ENCODE data around the gene PDGFD.

The PDGFD gene

DNA sequence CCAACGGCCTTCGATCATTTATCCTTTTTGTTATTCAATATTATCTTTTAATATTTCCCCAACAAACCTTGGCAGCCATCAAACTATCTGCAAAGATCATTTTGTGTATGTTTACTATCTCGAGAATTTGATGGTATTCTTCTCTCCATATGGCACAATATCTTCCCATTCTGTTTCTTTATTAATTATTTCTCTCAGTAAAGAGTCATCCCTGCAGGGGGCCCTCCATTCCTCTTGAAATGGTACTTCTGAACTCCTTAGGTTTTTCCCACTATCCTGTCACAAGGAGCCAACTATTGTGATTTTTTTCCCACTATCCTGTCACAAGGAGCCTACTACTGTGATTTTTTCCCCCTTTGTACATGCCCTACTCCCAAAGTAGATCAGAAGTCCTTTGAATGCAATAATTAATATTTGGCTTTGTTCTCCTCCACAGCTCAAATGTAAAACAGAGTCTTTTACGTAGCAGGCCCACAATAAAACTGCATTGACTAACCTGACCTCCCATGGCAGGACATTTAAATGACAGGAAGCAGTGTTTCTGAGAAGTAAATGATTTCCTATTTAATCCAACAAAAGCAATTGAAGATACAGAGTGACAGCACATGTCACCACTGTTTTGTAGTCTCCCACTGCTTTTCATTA, 43.3 kb downstream of the PDGFD start:
- no peak overlapping the region for H3K4me3 ChIP-seq (ENCODE audit: control insufficient read depth, low read depth, low read length)
- TF ChIP-seq, protein P1, sequence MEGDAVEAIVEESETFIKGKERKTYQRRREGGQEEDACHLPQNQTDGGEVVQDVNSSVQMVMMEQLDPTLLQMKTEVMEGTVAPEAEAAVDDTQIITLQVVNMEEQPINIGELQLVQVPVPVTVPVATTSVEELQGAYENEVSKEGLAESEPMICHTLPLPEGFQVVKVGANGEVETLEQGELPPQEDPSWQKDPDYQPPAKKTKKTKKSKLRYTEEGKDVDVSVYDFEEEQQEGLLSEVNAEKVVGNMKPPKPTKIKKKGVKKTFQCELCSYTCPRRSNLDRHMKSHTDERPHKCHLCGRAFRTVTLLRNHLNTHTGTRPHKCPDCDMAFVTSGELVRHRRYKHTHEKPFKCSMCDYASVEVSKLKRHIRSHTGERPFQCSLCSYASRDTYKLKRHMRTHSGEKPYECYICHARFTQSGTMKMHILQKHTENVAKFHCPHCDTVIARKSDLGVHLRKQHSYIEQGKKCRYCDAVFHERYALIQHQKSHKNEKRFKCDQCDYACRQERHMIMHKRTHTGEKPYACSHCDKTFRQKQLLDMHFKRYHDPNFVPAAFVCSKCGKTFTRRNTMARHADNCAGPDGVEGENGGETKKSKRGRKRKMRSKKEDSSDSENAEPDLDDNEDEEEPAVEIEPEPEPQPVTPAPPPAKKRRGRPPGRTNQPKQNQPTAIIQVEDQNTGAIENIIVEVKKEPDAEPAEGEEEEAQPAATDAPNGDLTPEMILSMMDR (conservative IDR thresholded peaks at IDR 0.05; ENCODE audit: control insufficient read depth, insufficient read depth, low read depth, low read length) = peak; percentile 0
- DNase-seq (ENCODE audit: low read depth) = no peak

DNA sequence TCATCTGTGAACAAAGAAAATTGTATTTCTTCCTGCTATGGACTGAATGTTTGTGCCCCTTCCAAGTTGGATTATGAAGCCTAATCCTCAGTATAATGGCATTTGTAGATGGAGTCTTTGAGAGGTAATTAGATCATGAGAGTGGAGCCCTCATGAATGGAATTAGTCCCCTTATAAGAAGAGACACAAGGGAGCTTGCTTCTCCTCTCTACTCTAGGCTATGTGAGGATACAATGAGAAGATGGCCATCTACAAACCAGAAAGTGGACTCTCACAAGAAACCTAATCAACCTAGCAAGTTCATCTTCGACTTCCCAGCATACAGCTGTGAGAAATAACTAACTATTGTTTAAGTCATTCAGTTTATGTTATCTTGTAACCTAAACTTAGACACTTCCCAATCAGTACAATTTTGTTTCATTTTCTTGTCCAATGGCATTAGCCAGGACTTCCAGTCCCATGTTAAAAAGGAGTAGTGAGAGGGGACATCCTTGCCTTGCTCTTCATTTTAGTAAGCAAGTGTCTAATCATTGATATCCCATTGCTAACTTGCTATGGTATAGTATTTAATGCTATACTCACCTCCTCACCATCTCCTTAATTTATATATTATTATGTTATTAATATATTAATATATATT, 45.7 kb downstream of the PDGFD start:
- no peak overlapping the region for H3K4me3 ChIP-seq (ENCODE audit: control insufficient read depth, low read depth, low read length)
- DNase-seq (ENCODE audit: low read depth) = no peak
- TF ChIP-seq, protein P1 (conservative IDR thresholded peaks at IDR 0.05; ENCODE audit: control insufficient read depth, insufficient read depth, low read depth, low read length) = no peak

DNA sequence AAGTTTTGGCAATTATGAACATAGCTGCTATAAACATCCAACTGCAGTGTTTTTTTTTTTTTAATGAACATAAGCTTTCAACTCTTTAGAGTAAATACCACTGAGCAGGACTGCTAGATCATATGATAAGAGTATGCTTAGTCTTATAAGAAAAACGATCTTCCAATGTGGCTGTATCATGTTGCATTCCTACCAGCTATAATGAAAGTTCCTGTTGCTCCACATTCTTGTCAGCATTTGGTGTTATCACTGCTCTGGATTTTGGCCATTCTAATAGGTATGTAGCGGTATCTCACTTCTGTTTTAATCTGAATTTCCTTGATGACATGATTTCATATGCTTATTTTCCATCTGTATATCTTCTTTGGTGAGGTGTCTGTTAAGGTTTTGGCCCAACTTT, 50.4 kb downstream of the PDGFD start:
- TF ChIP-seq, protein P1 (conservative IDR thresholded peaks at IDR 0.05; ENCODE audit: control insufficient read depth, insufficient read depth, low read depth, low read length) = no peak
- DNase-seq (ENCODE audit: low read depth) = no peak
- no peak overlapping the region for H3K4me3 ChIP-seq (ENCODE audit: control insufficient read depth, low read depth, low read length)

DNA sequence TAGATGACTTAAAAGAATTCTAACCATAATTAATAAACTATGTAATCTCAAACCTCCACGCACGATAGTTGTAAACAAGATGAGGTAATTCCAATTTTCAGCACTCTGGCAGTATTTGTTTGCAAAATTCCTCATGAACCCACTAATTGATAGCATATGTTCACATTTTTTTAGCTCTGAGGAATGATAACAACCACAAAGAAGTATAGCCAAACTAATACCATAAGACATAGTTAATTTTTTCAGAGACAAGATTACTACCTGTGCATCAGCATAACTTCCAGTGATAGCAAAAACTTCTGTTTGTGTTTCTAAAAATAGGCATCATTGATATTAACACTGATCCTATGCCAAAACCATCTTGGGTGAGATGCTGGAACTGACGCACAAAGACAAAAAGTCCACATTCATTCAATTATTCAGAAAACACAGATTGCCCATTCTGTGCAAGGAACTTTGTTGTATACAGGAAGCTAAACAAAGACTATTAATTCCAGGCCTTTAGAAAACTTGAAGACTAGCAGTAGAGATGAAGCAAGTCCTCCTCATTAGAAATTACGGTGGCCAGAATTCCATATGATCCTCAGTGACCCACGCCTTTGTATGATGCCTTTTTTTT, 57.7 kb downstream of the PDGFD start:
- peak; percentile 82 for DNase-seq (ENCODE audit: low read depth)
- H3K4me3 ChIP-seq (ENCODE audit: control insufficient read depth, low read depth, low read length) = no peak overlapping the region
- TF ChIP-seq, protein P1 (conservative IDR thresholded peaks at IDR 0.05; ENCODE audit: control insufficient read depth, insufficient read depth, low read depth, low read length) = no peak

DNA sequence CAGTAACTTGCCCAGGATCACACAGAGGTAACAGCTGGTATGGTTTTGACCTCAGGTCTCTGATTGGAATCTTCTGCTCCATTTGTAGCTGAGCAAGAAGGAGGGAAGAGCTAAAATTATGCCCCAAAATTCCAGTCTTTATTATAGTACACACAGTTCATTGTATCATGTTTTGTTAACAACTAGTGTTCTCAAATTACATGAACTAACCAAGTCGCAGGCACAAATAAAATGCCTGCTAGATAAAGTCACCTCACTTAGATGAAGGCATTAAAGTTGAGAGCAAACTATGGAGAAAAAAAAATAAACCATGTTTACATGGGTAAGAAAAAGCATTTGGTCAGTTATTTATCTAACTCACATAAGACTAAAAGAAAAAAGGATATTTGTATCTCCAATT, 58.8 kb downstream of the PDGFD start:
- DNase-seq (ENCODE audit: low read depth) = no peak
- no peak overlapping the region for H3K4me3 ChIP-seq (ENCODE audit: control insufficient read depth, low read depth, low read length)
- TF ChIP-seq, protein P1 (conservative IDR thresholded peaks at IDR 0.05; ENCODE audit: control insufficient read depth, insufficient read depth, low read depth, low read length) = no peak

DNA sequence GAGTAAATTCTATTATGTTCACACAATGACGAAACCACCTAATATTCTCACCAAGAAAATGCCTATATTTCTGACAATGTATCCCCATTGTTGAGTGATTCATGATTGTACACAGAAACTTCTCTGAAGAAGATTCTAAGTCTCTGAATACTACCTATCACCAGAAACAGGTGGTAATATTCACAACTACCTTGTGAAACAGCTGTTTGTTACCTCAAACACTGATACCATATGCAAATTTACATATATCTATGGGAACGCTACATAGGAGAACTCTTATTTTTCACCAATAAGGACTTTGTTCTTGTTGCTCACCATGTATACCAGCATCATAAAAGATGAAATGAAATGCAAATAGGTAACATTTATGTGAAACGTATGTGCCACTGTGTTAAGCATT, 59.3 kb downstream of the PDGFD start:
- no peak overlapping the region for H3K4me3 ChIP-seq (ENCODE audit: control insufficient read depth, low read depth, low read length)
- TF ChIP-seq, protein P1 (conservative IDR thresholded peaks at IDR 0.05; ENCODE audit: control insufficient read depth, insufficient read depth, low read depth, low read length) = no peak
- DNase-seq (ENCODE audit: low read depth) = no peak
